GM12878 (cell line): ENCODE results near the gene FAM98C. TPM values are rescaled to one million over a fixed set of nuclear protein-coding genes. Genes with fewer than 3 reads are reported as not detected.

Source experiments
- ATAC-seq: fragments of 200-7000 bp; cut with Tn5 transposase; 3 replicates; pipeline ENCODE4 v1.9.1; 2020; ENCODE audit warnings: mild to moderate bottlenecking, moderate library complexity
- BruUV-seq: library from RNA; stranded (reverse); fragments of 400-500 nt; replicated peaks from 2 replicates; lab custom pipeline; 2021; lab: Mats Ljungman, UMichigan
- CTCF ChIA-PET: fragments of 300-600 bp; sonication (Branson Sonifier 250); formaldehyde crosslinking; extraction: SDS; loops from one replicate; lab custom pipeline; 2021; ENCODE audit warnings: inconsistent platforms; lab: Yijun Ruan, JAX
- POLR2A ChIA-PET: fragments of 350-600 bp; formaldehyde crosslinking; extraction: SDS; loops from one replicate; lab custom pipeline; 2021; ENCODE audit warnings: inconsistent platforms; lab: Charles Lee
- RAD21 ChIA-PET: fragments of 300-600 bp; sonication (Branson Sonifier 250); formaldehyde crosslinking; loops from one replicate; lab custom pipeline; 2023; ENCODE audit warnings: antibody characterized with exemption; ENCODE audit not compliant: unreplicated experiment; lab: Charles Lee
- SMC1A ChIA-PET: fragments of 300-600 bp; sonication (Branson Sonifier 250); formaldehyde crosslinking; loops from one replicate; lab custom pipeline; 2023; ENCODE audit not compliant: unreplicated experiment, uncharacterized antibody; lab: Charles Lee
- DNase-seq: peaks from one replicate; pipeline ENCODE4 v3.0.0-alpha.2; 2011; ENCODE audit warnings: low read depth, low spot score
- FAIRE-seq: peaks from 3 replicates; lab custom pipeline; 2011; peaks lifted over from hg19 to GRCh38; lab: Jason Lieb, UNC
- H2AFZ ChIP-seq: 2 replicates; pipeline ENCODE4 v1.6.0; 2011; ENCODE audit warnings: low read depth, low read length, control low read depth; ENCODE audit not compliant: control insufficient read depth
- H3K27ac ChIP-seq: 2 replicates; pipeline ENCODE4 v1.5.1; 2011; ENCODE audit warnings: control low read depth; ENCODE audit not compliant: control insufficient read depth, insufficient read depth
- H3K27me3 ChIP-seq, 2 experiments: replicated peaks in 1 of 2; 2 replicates each; pipeline versions ENCODE4 v1.6.0 to v1.6.1; 2011; ENCODE audit warnings: low read length in 1 of 2; ENCODE audit not compliant: control insufficient read depth in 2 of 2, insufficient read depth in 2 of 2
- H3K36me3 ChIP-seq, 2 experiments: 2 replicates each; pipeline ENCODE4 v1.5.1; 2011; ENCODE audit warnings: low read length in 1 of 2; ENCODE audit not compliant: control insufficient read depth in 2 of 2, insufficient read depth in 2 of 2
- H3K4me1 ChIP-seq: 2 replicates; pipeline ENCODE4 v1.6.1; 2011; ENCODE audit warnings: mild to moderate bottlenecking, low read length, moderate library complexity, mixed read lengths; ENCODE audit not compliant: control insufficient read depth, insufficient read depth
- H3K4me2 ChIP-seq: 2 replicates; pipeline ENCODE4 v1.6.0; 2011; ENCODE audit warnings: control low read depth; ENCODE audit not compliant: control insufficient read depth, insufficient read depth
- H3K4me3 ChIP-seq: fragments of 200-600 bp; sonication (generic); 2 replicates; pipeline ENCODE4 v1.5.1; 2016
- H3K79me2 ChIP-seq: 2 replicates; pipeline ENCODE4 v1.6.0; 2011; ENCODE audit warnings: low read length; ENCODE audit not compliant: control insufficient read depth, insufficient read depth
- H3K9ac ChIP-seq: 2 replicates; pipeline ENCODE4 v1.8.0; 2011; ENCODE audit warnings: low read length, control low read depth, mixed read lengths; ENCODE audit not compliant: control insufficient read depth, insufficient read depth
- H3K9me3 ChIP-seq: replicated peaks from 3 replicates; pipeline ENCODE4 v1.5.1; 2011; ENCODE audit warnings: mild to moderate bottlenecking, low read length; ENCODE audit not compliant: control insufficient read depth, insufficient read depth
- H4K20me1 ChIP-seq: 2 replicates; pipeline ENCODE4 v1.6.0; 2011; ENCODE audit not compliant: control insufficient read depth, insufficient read depth
- KAT2A ChIP-seq: conservative IDR thresholded peaks from 2 replicates; pipeline ENCODE4 v1.6.1; 2011; ENCODE audit warnings: low read depth, low read length; ENCODE audit not compliant: control insufficient read depth
- POLR2AphosphoS5 ChIP-seq: IDR thresholded peaks from 2 replicates; pipeline ENCODE4 v1.6.1; 2011; ENCODE audit warnings: mild to moderate bottlenecking, low read length, inconsistent platforms
- SREBF2 ChIP-seq: IDR thresholded peaks from 2 replicates; pipeline ENCODE4 v1.6.1; 2012; ENCODE audit warnings: mild to moderate bottlenecking, low read length
- WGBS: methylation state at CpG from one replicate; pipeline ENCODE4 v1.1.6; 2016; ENCODE audit warnings: low lambda C conversion rate; ENCODE audit not compliant: insufficient replicate concordance, insufficient coverage; ENCODE audit errors: missing lambda C conversion rate; 5-methylcytosine and 5-hydroxymethylcytosine counted together
- in situ Hi-C: fragments of 300-500 bp; cut with MboI; formaldehyde crosslinking; loops from 9 replicates; pipeline ENCODE4 v1.14.3; 2018; ENCODE audit warnings: mixed read lengths
- intact Hi-C: fragments of 100-400 bp; cut with micrococcal nuclease; formaldehyde crosslinking; loops from one replicate; pipeline ENCODE4 v1.14.2; 2022; ENCODE audit not compliant: unreplicated experiment
- polyA plus RNA-seq, 11 experiments: library from polyadenylated mRNA; depleted of rRNA in 4 of 11; unstranded in 6 of 11; stranded (reverse) in 5 of 11; fragments of >200 nt; fragmentation: Nextera tagmentation in 4 of 11; fragmentation: Illumina TruSeq in 1 of 11; extraction: Ambion mirVana in 4 of 11; extraction: Trizol in 1 of 11; gene quantifications; 1 replicate in 1 of 11; 2 replicates in 10 of 11; pipeline versions ENCODE4 v1.2.1 to v1.2.3, GENCODE V29; 2011 to 2016; ENCODE audit warnings: inconsistent platforms in 2 of 11, missing spikeins in 2 of 11, low read depth in 1 of 11
- total RNA-seq, 4 experiments: library from RNA; depleted of rRNA in 3 of 4; stranded (reverse); fragments of >200 nt in 3 of 4; fragmentation: Illumina TruSeq in 1 of 4; extraction: Trizol in 1 of 4; gene quantifications; 2 replicates each; pipeline versions ENCODE4 v1.2.1 to v1.2.3, GENCODE V29; 2013 to 2021
- TF ChIP-seq, protein P1 (sequence below): fragments of 150-350 bp; IDR thresholded peaks from 2 replicates; pipeline ENCODE4 v1.6.1; 2016; ENCODE audit warnings: low read depth, low read length
- TF ChIP-seq, protein P2 (sequence below): IDR thresholded peaks from 2 replicates; pipeline ENCODE4 v1.6.1; 2012; ENCODE audit warnings: low read depth, low read length, improper control_type of control experiment

The FAM98C gene
- total and polyA plus RNA-seq, 10 of the 15 experiments (the other 5 are each of a cell fraction or from before 2014, with no cell fraction given), result 1.4 to 17.2 (median 9.5) TPM

DNA sequence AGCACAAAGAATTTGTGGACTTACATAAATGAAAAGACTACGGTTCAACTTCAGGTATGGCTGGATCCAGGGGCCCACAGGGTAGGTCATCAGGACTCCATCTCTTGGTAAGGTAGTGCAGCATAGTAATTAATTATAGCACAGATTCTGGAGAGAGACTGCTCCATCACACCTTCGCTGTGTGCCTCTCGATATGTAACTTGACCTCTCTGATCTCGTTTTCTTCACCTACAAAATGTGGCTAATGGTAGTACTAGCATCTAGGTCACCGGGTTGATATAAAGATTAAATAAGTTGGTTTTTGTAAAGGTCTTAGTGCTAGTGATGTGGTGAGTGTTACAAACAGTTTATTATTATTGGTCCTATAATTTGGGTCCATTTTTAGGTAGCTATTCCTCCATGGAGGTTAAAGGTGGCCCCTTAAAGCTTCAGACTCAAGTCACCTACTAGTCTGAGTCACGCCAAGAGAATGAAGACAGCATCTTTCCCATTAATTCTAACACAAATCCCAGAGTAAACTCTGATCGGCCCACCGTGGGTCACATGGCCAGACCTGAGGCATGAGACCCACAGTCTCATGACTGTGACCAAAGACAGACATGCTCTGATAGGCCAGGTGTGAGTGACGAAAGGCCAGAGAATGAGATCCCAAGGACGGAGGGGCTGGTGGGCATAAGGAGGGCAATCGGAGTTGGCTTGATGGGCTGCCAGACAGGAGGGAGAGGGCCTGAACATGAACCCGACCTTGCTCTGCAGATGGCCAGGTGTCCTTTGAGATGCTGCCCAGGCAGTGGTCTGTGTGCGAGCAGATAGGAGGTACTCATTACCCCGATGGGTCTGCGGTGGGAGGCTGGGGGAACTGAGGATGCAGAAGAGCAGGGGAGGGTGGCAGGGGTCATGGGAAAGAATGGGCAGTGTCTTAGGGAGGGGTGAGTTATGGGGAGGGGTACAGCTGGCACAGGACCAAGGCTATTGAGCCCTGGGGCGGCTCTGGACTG lies 46.9 kb upstream of the FAM98C start:
- no peaks in the 10 kb centered on the region for H3K9me3 ChIP-seq
- no peaks in the 10 kb centered on the region for H4K20me1 ChIP-seq
- no peaks in the 10 kb centered on the region for H3K4me1 ChIP-seq
- no TSS peak for BruUV-seq
- intact Hi-C loops (no loop called here), in situ Hi-C loops (no loop called here)
- H3K79me2 ChIP-seq, result no peaks in the 10 kb centered on the region
- no peak overlapping the region for H2AFZ ChIP-seq
- FAIRE-seq (no peak), DNase-seq (no peak), ATAC-seq (no peak)
- TF ChIP-seq, protein P1, sequence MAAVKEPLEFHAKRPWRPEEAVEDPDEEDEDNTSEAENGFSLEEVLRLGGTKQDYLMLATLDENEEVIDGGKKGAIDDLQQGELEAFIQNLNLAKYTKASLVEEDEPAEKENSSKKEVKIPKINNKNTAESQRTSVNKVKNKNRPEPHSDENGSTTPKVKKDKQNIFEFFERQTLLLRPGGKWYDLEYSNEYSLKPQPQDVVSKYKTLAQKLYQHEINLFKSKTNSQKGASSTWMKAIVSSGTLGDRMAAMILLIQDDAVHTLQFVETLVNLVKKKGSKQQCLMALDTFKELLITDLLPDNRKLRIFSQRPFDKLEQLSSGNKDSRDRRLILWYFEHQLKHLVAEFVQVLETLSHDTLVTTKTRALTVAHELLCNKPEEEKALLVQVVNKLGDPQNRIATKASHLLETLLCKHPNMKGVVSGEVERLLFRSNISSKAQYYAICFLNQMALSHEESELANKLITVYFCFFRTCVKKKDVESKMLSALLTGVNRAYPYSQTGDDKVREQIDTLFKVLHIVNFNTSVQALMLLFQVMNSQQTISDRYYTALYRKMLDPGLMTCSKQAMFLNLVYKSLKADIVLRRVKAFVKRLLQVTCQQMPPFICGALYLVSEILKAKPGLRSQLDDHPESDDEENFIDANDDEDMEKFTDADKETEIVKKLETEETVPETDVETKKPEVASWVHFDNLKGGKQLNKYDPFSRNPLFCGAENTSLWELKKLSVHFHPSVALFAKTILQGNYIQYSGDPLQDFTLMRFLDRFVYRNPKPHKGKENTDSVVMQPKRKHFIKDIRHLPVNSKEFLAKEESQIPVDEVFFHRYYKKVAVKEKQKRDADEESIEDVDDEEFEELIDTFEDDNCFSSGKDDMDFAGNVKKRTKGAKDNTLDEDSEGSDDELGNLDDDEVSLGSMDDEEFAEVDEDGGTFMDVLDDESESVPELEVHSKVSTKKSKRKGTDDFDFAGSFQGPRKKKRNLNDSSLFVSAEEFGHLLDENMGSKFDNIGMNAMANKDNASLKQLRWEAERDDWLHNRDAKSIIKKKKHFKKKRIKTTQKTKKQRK, result no peak
- TF ChIP-seq POLR2AphosphoS5 (no peak), SREBF2 (no peak), KAT2A (no peak)
- TF ChIP-seq, protein P2, sequence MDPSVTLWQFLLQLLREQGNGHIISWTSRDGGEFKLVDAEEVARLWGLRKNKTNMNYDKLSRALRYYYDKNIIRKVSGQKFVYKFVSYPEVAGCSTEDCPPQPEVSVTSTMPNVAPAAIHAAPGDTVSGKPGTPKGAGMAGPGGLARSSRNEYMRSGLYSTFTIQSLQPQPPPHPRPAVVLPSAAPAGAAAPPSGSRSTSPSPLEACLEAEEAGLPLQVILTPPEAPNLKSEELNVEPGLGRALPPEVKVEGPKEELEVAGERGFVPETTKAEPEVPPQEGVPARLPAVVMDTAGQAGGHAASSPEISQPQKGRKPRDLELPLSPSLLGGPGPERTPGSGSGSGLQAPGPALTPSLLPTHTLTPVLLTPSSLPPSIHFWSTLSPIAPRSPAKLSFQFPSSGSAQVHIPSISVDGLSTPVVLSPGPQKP, result no peak
- no peak overlapping the region for H3K9ac ChIP-seq
- H3K27me3 ChIP-seq, result no peaks in the 10 kb centered on the region; a peak in 2 of 4 replicates
- no peak overlapping the region for H3K4me2 ChIP-seq
- H3K27ac ChIP-seq, result no peak overlapping the region
- ChIA-PET SMC1A (no interaction called here), POLR2A (no interaction called here), RAD21 (no interaction called here), CTCF (no interaction called here)
- H3K4me3 ChIP-seq, result no peak overlapping the region
- WGBS, result 47% methylated on average over 16 of the region's 16 CpGs
- H3K36me3 ChIP-seq, result no peaks in the 10 kb centered on the region
